Skeletal muscle tissue (tissue), 4 donors: ENCODE results near the gene RPL41. TPM values are rescaled to one million over a fixed set of nuclear protein-coding genes. Genes with fewer than 3 reads are reported as not detected.
"Not testable (repeated sequence)": the region's sequence is repeated elsewhere in the genome, so short reads cannot be mapped to it uniquely, and the experiment has no call there.

ENCODE experiments used
- H3K27ac ChIP-seq: one replicate; pipeline ENCODE4 v1.7.0; 2013; ENCODE audit warnings: mild to moderate bottlenecking, low read depth, low read length, inconsistent platforms
- H3K27me3 ChIP-seq, 3 donors: one replicate each; pipeline ENCODE4 v1.7.0; 2013; ENCODE audit warnings: low read length in 3 of 3; ENCODE audit not compliant: control insufficient read depth in 3 of 3, insufficient read depth in 3 of 3
- H3K36me3 ChIP-seq, 3 donors: one replicate each; pipeline ENCODE4 v1.7.0; 2013; ENCODE audit warnings: low read length in 3 of 3; ENCODE audit not compliant: control insufficient read depth in 3 of 3, insufficient read depth in 3 of 3
- H3K4me1 ChIP-seq, 3 donors: one replicate each; pipeline ENCODE4 v1.7.0; 2013; ENCODE audit warnings: low read length in 3 of 3, mild to moderate bottlenecking in 3 of 3; ENCODE audit not compliant: control insufficient read depth in 3 of 3, insufficient read depth in 3 of 3
- H3K4me3 ChIP-seq, 3 donors: one replicate each; pipeline ENCODE4 v1.7.0; 2013; ENCODE audit warnings: low read length in 3 of 3
- H3K9ac ChIP-seq, 3 donors: one replicate each; pipeline ENCODE4 v1.7.0; 2013; ENCODE audit warnings: low read length in 3 of 3, mild to moderate bottlenecking in 3 of 3, moderate library complexity in 2 of 3, low read depth in 1 of 3
- H3K9me3 ChIP-seq, 3 donors: one replicate each; pipeline ENCODE4 v1.7.0; 2013; ENCODE audit warnings: low read length in 3 of 3; ENCODE audit not compliant: control insufficient read depth in 3 of 3
- total RNA-seq: library from RNA; depleted of rRNA; stranded (reverse); fragments of >200 nt; gene quantifications from one replicate; pipeline ENCODE4 v1.2.3, GENCODE V29; 2014
- donor health status: Osteomylitis.

RPL41 gene
- total RNA-seq, 1 donor from 2014 or later: 4,392 TPM

- peaks cover 27 to 43% (median 37%) of the 10 kb centered on the region in 3 donors for H3K4me1 ChIP-seq
- no peaks in the 10 kb centered on the region for H3K27me3 ChIP-seq
- H3K9ac ChIP-seq: peak within 1 kb of the TSS; percentile 88 to 95 (median 92)
- peak within 1 kb of the TSS; percentile 81 to 88 (median 83) for H3K4me3 ChIP-seq
- H3K36me3 ChIP-seq: peaks cover 7 to 13% (median 10%) of the 10 kb centered on the region in 3 donors
- peak within 1 kb of the TSS; percentile 98 for H3K27ac ChIP-seq
- H3K9me3 ChIP-seq: no peaks in the 10 kb centered on the region
Measured at GRCh38 chr12:56152132-56152755, 35.8 kb downstream of the RPL41 start, which contains the start of gene MYL6B. TSS of gene MYL6B (plus strand) at chr12:56152587. CDS start at chr12:56153919, 1,332 bp downstream.

- H3K27ac ChIP-seq: peak overlapping the region; percentile 98
- H3K4me1 ChIP-seq: peaks cover 31 to 48% (median 41%) of the 10 kb centered on the region in 3 donors
- peak overlapping the region; percentile 81 to 88 (median 83) for H3K4me3 ChIP-seq
- H3K36me3 ChIP-seq: peaks cover 7 to 13% (median 10%) of the 10 kb centered on the region in 3 donors
- H3K27me3 ChIP-seq: no peaks in the 10 kb centered on the region
- H3K9ac ChIP-seq: peak overlapping the region; percentile 86 to 92 (median 88)
- H3K9me3 ChIP-seq: no peaks in the 10 kb centered on the region
Measured at GRCh38 chr12:56152756-56153677, 36.6 kb downstream of the RPL41 start.

GRCh38 chr12:56153678-56154065 is 37.2 kb downstream of the RPL41 start:
- no peaks in the 10 kb centered on the region for H3K9me3 ChIP-seq
- H3K36me3 ChIP-seq: peaks cover 9 to 13% (median 10%) of the 10 kb centered on the region in 3 donors
- peak overlapping the region; percentile 98 for H3K27ac ChIP-seq
- H3K4me3 ChIP-seq: peak overlapping the region; percentile 60 to 83 (median 81)
- no peaks in the 10 kb centered on the region for H3K27me3 ChIP-seq
- peaks cover 31 to 48% (median 41%) of the 10 kb centered on the region in 3 donors for H3K4me1 ChIP-seq
- H3K9ac ChIP-seq: peak overlapping the region; percentile 67 to 92 (median 88)

- Histone ChIP-seq H3K27ac (peak overlapping the region; percentile 98), H3K4me3 (peak overlapping the region; percentile 60 to 83 (median 81)), H3K9me3 (no peaks in the 10 kb centered on the region), H3K27me3 (no peaks in the 10 kb centered on the region), H3K36me3 (peaks cover 9 to 13% (median 10%) of the 10 kb centered on the region in 3 donors), H3K9ac (peak overlapping the region; percentile 51 to 92 (median 88)), H3K4me1 (peaks cover 31 to 54% (median 45%) of the 10 kb centered on the region in 3 donors)
Measured at GRCh38 chr12:56154246-56154771, 37.9 kb downstream of the RPL41 start.

GRCh38 chr12:56154818-56155217 is 38.4 kb downstream of the RPL41 start:
- Histone ChIP-seq H3K27me3 (no peaks in the 10 kb centered on the region), H3K4me3 (peak overlapping the region in 2 of 3 donors; percentile 6 to 83), H3K9ac (peak overlapping the region in 2 of 3 donors; percentile 43 to 88), H3K36me3 (peaks cover 12 to 17% (median 14%) of the 10 kb centered on the region in 3 donors), H3K4me1 (peaks cover 35 to 59% (median 50%) of the 10 kb centered on the region in 3 donors), H3K9me3 (no peaks in the 10 kb centered on the region), H3K27ac (peak overlapping the region; percentile 98)

- H3K9me3 ChIP-seq: no peaks in the 10 kb centered on the region
- H3K9ac ChIP-seq: peak overlapping the region in 1 of 3 donors; percentile 88
- peak overlapping the region in 1 of 3 donors; percentile 64 for H3K4me3 ChIP-seq
- H3K27ac ChIP-seq: peak overlapping the region; percentile 98
- no peaks in the 10 kb centered on the region for H3K27me3 ChIP-seq
- peaks cover 12 to 19% (median 18%) of the 10 kb centered on the region in 3 donors for H3K36me3 ChIP-seq
- peaks cover 40 to 64% (median 55%) of the 10 kb centered on the region in 3 donors for H3K4me1 ChIP-seq
Measured at GRCh38 chr12:56155256-56155845, 38.9 kb downstream of the RPL41 start.

- Histone ChIP-seq H3K9ac (peak overlapping the region in 2 of 3 donors; percentile 80 to 83), H3K4me3 (peak overlapping the region in 2 of 3 donors; percentile 77 to 78)
Measured at GRCh38 chr12:56156464-56157200, 40.2 kb downstream of the RPL41 start.

GRCh38 chr12:56157201-56158028 is 41.0 kb downstream of the RPL41 start:
- Histone ChIP-seq H3K4me1 (peaks cover 48 to 73% (median 62%) of the 10 kb centered on the region in 3 donors), H3K9me3 (no peaks in the 10 kb centered on the region), H3K27ac (peak overlapping the region; percentile 75), H3K36me3 (peaks cover 30 to 38% (median 38%) of the 10 kb centered on the region in 3 donors), H3K27me3 (no peaks in the 10 kb centered on the region), H3K9ac (peak overlapping the region; percentile 70 to 83 (median 80)), H3K4me3 (peak overlapping the region; percentile 77 to 99 (median 78))

More at GRCh38 chr12:56156464-56157200, 40.2 kb downstream of the RPL41 start:
- H3K4me1 ChIP-seq: peaks cover 48 to 72% (median 61%) of the 10 kb centered on the region in 3 donors
- H3K27ac ChIP-seq: peak overlapping the region; percentile 75
- H3K36me3 ChIP-seq: peaks cover 24 to 31% (median 31%) of the 10 kb centered on the region in 3 donors
- not testable (repeated sequence) for H3K27me3 ChIP-seq, H3K9me3 ChIP-seq
